ENCODE results near the gene FCN1.

GRCh38 chr9:134889386-134890154 lies 28.1 kb downstream of the FCN1 start:
- TF ChIP-seq EZH2phosphoT487 (IDR thresholded peaks at IDR 0.05; ENCODE audit: low read length) = no peak
- TF ChIP-seq, protein P1, sequence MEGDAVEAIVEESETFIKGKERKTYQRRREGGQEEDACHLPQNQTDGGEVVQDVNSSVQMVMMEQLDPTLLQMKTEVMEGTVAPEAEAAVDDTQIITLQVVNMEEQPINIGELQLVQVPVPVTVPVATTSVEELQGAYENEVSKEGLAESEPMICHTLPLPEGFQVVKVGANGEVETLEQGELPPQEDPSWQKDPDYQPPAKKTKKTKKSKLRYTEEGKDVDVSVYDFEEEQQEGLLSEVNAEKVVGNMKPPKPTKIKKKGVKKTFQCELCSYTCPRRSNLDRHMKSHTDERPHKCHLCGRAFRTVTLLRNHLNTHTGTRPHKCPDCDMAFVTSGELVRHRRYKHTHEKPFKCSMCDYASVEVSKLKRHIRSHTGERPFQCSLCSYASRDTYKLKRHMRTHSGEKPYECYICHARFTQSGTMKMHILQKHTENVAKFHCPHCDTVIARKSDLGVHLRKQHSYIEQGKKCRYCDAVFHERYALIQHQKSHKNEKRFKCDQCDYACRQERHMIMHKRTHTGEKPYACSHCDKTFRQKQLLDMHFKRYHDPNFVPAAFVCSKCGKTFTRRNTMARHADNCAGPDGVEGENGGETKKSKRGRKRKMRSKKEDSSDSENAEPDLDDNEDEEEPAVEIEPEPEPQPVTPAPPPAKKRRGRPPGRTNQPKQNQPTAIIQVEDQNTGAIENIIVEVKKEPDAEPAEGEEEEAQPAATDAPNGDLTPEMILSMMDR (IDR thresholded peaks at IDR 0.05; ENCODE audit: low read length) = no peak
- no peak for TF ChIP-seq EZH2 (optimal IDR thresholded peaks at IDR 0.05; ENCODE audit: low read depth, low read length)
